K562 (cell line): Measurements from ENCODE around the gene RECQL5. TPM values are rescaled to one million over a fixed set of nuclear protein-coding genes. Genes with fewer than 3 reads are reported as not detected.

Experiments
- ATAC-seq: fragments of 200-7000 bp; cut with Tn5 transposase; 3 replicates; pipeline ENCODE4 v1.9.1; 2020; ENCODE audit warnings: moderate library complexity
- BruUV-seq: library from RNA; stranded (reverse); fragments of 400-500 nt; replicated peaks from 2 replicates; lab custom pipeline; 2021; lab: Mats Ljungman, UMichigan
- CTCF ChIA-PET: fragments of 300-600 bp; formaldehyde crosslinking; extraction: SDS; loops from one replicate; lab custom pipeline; 2021; ENCODE audit warnings: low intra/inter-chr PET ratio; lab: Yijun Ruan, JAX
- POLR2A ChIA-PET: fragments of 300-600, 350-650 bp; sonication (Branson Sonifier 250); formaldehyde crosslinking; extraction: SDS; loops from one replicate; lab custom pipeline; 2021; ENCODE audit warnings: antibody characterized with exemption, inconsistent platforms; lab: Yijun Ruan, JAX
- DNase-seq, 4 experiments: peaks; one replicate each; pipeline versions ENCODE4 v3.0.0 to v3.0.0-alpha.2; 2011 to 2018; ENCODE audit warnings: low spot score in 3 of 4, mixed read lengths in 3 of 4; ENCODE audit errors: extremely low read depth in 1 of 4
- FAIRE-seq: peaks from 2 replicates; lab custom pipeline; 2011; peaks lifted over from hg19 to GRCh38; lab: Jason Lieb, UNC
- H2AFZ ChIP-seq: 2 replicates; pipeline ENCODE4 v1.6.0; 2011; ENCODE audit warnings: low read depth, low read length, control low read depth, inconsistent platforms
- H3K27ac ChIP-seq: fragments of 200-600 bp; 3 replicates; pipeline ENCODE4 v1.8.0; 2011; ENCODE audit warnings: low read depth, mild to moderate bottlenecking, control low read depth, inconsistent platforms, low read length, moderate library complexity, mixed read lengths; ENCODE audit errors: extremely low read depth
- H3K27me3 ChIP-seq, 2 experiments: fragments of 300-600 bp in 1 of 2; 2 replicates in 1 of 2; 3 replicates in 1 of 2; pipeline versions ENCODE4 v1.6.0 to v1.8.0; 2011; ENCODE audit warnings: inconsistent platforms in 2 of 2, low read length in 2 of 2, mild to moderate bottlenecking in 1 of 2, mixed read lengths in 1 of 2, moderate library complexity in 1 of 2; ENCODE audit not compliant: control insufficient read depth in 2 of 2, insufficient read depth in 2 of 2
- H3K36me3 ChIP-seq: fragments of 300-600 bp; 3 replicates; pipeline ENCODE4 v1.8.0; 2011; ENCODE audit warnings: mild to moderate bottlenecking, low read length, inconsistent platforms; ENCODE audit not compliant: control insufficient read depth, insufficient read depth
- H3K4me1 ChIP-seq, 2 experiments: fragments of 200-600 bp in 1 of 2; replicated peaks in 1 of 2; 2 replicates in 1 of 2; 3 replicates in 1 of 2; pipeline versions ENCODE4 v1.5.1 to v1.8.0; 2011; ENCODE audit warnings: inconsistent platforms in 2 of 2, low read length in 2 of 2, mild to moderate bottlenecking in 1 of 2, mixed read lengths in 1 of 2, moderate library complexity in 1 of 2; ENCODE audit not compliant: control insufficient read depth in 2 of 2, insufficient read depth in 2 of 2
- H3K4me2 ChIP-seq: 2 replicates; pipeline ENCODE4 v1.6.1; 2011; ENCODE audit warnings: low read length, control low read depth, inconsistent platforms, mixed read lengths; ENCODE audit not compliant: insufficient read depth
- H3K4me3 ChIP-seq: fragments of 200-600 bp; sonication (generic), shearing (Covaris generic); 2 replicates; pipeline ENCODE4 v1.5.1; 2016; ENCODE audit warnings: control low read depth, inconsistent platforms
- H3K79me2 ChIP-seq: fragments of 200-600 bp; 3 replicates; pipeline ENCODE4 v1.8.0; 2011; ENCODE audit warnings: low read length, inconsistent platforms; ENCODE audit not compliant: control insufficient read depth, insufficient read depth
- H3K9ac ChIP-seq, 2 experiments: 2 replicates each; pipeline versions ENCODE4 v1.6.0 to v1.6.1; 2011; ENCODE audit warnings: low read depth in 2 of 2, low read length in 2 of 2, control low read depth in 1 of 2, inconsistent platforms in 1 of 2, mild to moderate bottlenecking in 1 of 2, mixed read lengths in 1 of 2; ENCODE audit not compliant: insufficient read depth in 1 of 2
- H3K9me1 ChIP-seq: one replicate; pipeline ENCODE4 v1.6.0; 2011; ENCODE audit warnings: inconsistent platforms, mild to moderate bottlenecking, low read length, moderate library complexity; ENCODE audit not compliant: control insufficient read depth, insufficient read depth
- H3K9me3 ChIP-seq: replicated peaks from 2 replicates; pipeline ENCODE4 v1.5.1; 2011; ENCODE audit warnings: low read depth, low read length, inconsistent platforms; ENCODE audit not compliant: control insufficient read depth, insufficient read depth
- H4K20me1 ChIP-seq: replicated peaks from 2 replicates; pipeline ENCODE4 v1.6.1; 2011; ENCODE audit warnings: low read length, inconsistent platforms, mixed read lengths; ENCODE audit not compliant: control insufficient read depth, insufficient read depth
- BRF1 ChIP-seq: IDR thresholded peaks from 3 replicates; pipeline ENCODE4 v1.6.1; 2011; ENCODE audit warnings: borderline replicate concordance, mild to moderate bottlenecking; ENCODE audit not compliant: insufficient read length; ENCODE audit errors: extremely low read depth
- CBX1 ChIP-seq: sonication (generic); IDR thresholded peaks from 2 replicates; pipeline ENCODE4 v1.6.1; 2016; ENCODE audit warnings: antibody characterized with exemption, low read depth, mild to moderate bottlenecking
- E2F4 ChIP-seq: sonication (generic); formaldehyde crosslinking; IDR thresholded peaks from 2 replicates; pipeline ENCODE4 v1.8.0; 2022; ENCODE audit warnings: mild to moderate bottlenecking, low read depth, missing genetic modification reagents
- NKRF ChIP-seq: fragments of 450-650 bp; IDR thresholded peaks from 2 replicates; pipeline ENCODE4 v1.6.1; 2016; ENCODE audit warnings: borderline replicate concordance
- WHSC1 ChIP-seq: IDR thresholded peaks from one replicate; pipeline ENCODE4 v1.6.1; 2012; ENCODE audit warnings: low read length, control low read depth, inconsistent platforms
- ZNF224 ChIP-seq: sonication (generic); formaldehyde crosslinking; IDR thresholded peaks from 2 replicates; pipeline ENCODE4 v1.8.0; 2022; ENCODE audit warnings: mild to moderate bottlenecking, missing genetic modification reagents
- ZNF3 ChIP-seq: fragments of 250-450 bp; sonication (Bioruptor Pico); IDR thresholded peaks from 2 replicates; pipeline ENCODE4 v1.5.0; 2021; ENCODE audit warnings: mild to moderate bottlenecking, moderate library complexity
- ZNF444 ChIP-seq: fragments of 250-450 bp; sonication (Bioruptor Pico); IDR thresholded peaks from 2 replicates; pipeline ENCODE4 v1.4.0; 2020; ENCODE audit warnings: mild to moderate bottlenecking, moderate library complexity
- ZNF707 ChIP-seq: fragments of 250-450 bp; sonication (Bioruptor Pico); conservative IDR thresholded peaks from 2 replicates; pipeline ENCODE4 v1.8.0; 2022; ENCODE audit warnings: inconsistent platforms, mild to moderate bottlenecking, moderate library complexity
- WGBS: fragments of 100-300 bp; shearing (Covaris generic); methylation state at CpG from one replicate; pipeline ENCODE4 v1.1.6; 2016; ENCODE audit warnings: low coverage, mixed read lengths; ENCODE audit not compliant: insufficient coverage; ENCODE audit errors: missing lambda C conversion rate; 5-methylcytosine and 5-hydroxymethylcytosine counted together
- in situ Hi-C: fragments of 300-500 bp; cut with MboI; formaldehyde crosslinking; loops from 4 replicates; pipeline ENCODE4 v1.15.0; 2018; ENCODE audit warnings: inconsistent platforms, mixed read lengths
- intact Hi-C: fragments of 100-400 bp; cut with micrococcal nuclease; formaldehyde crosslinking; loops from 2 replicates; pipeline ENCODE4 v1.14.2; 2022
- polyA plus RNA-seq, 8 experiments: library from polyadenylated mRNA; depleted of rRNA in 4 of 8; stranded (reverse) in 5 of 8; unstranded in 3 of 8; fragments of >200 nt; fragmentation: Nextera tagmentation in 2 of 8; fragmentation: Illumina TruSeq in 1 of 8; extraction: Ambion mirVana in 2 of 8; extraction: Trizol in 1 of 8; gene quantifications; 2 replicates each; pipeline versions ENCODE4 v1.2.1 to v1.2.3, GENCODE V29; 2011 to 2014; ENCODE audit warnings: inconsistent platforms in 1 of 8, missing spikeins in 1 of 8
- total RNA-seq, 7 experiments: library from RNA; depleted of rRNA in 6 of 7; stranded (reverse); fragments of >200 nt in 6 of 7; fragmentation: Illumina TruSeq in 2 of 7; extraction: Trizol in 2 of 7; gene quantifications; 2 replicates each; pipeline versions ENCODE4 v1.2.1 to v1.2.3, GENCODE V29; 2011 to 2021; ENCODE audit warnings: low replicate concordance in 1 of 7
- TF ChIP-seq, protein P1 (sequence below), 2 experiments: fragments of 450-650 bp in 1 of 2; sonication (generic) in 1 of 2; formaldehyde crosslinking in 1 of 2; IDR thresholded peaks; 2 replicates each; pipeline versions ENCODE4 v1.7.1 to v1.9.0; 2016 to 2022; ENCODE audit warnings: inconsistent platforms in 1 of 2, mild to moderate bottlenecking in 1 of 2, missing genetic modification reagents in 1 of 2

RECQL5 gene
- total and polyA plus RNA-seq, 9 of the 15 experiments (the other 6 are each of a cell fraction or from before 2014, with no cell fraction given): 4.1 to 34.8 (median 16.4) TPM

GRCh38 chr17:75638893-75639292, 28.1 kb downstream of the RECQL5 start:
- Histone ChIP-seq H3K27me3 (no peaks in the 10 kb centered on the region), H3K9me3 (no peaks in the 10 kb centered on the region), H3K4me3 (no peak overlapping the region), H3K4me2 (no peak overlapping the region), H3K9me1 (no peaks in the 10 kb centered on the region), H2AFZ (no peak overlapping the region), H3K27ac (no peak overlapping the region), H3K9ac (no peak overlapping the region), H4K20me1 (0 out of 2 replicates have a peak, but pooled peaks cover 13% of the 10 kb centered on the region), H3K79me2 (no peaks in the 10 kb centered on the region), H3K4me1 (peaks cover 19 to 52% of the 10 kb centered on the region in 2 experiments), H3K36me3 (peaks cover 3% of the 10 kb centered on the region; the same call in 1 of the 3 replicates)
- WGBS: 89% methylated on average over 13 of the region's 13 CpGs
- intact Hi-C loops: no loop called here
- in situ Hi-C loops: no loop called here
- DNase-seq (no peak), FAIRE-seq (no peak), ATAC-seq (no peak)
- ChIA-PET CTCF (no interaction called here), POLR2A (interaction anchor here (1.1 to 1.9 kb wide), 2 partner anchors 10 to 15 kb away, joined by 3 to 8 read pairs; no protein-coding TSS in a partner anchor)
- no TSS peak for BruUV-seq
- no peak for TF ChIP-seq CBX1
- no peak for TF ChIP-seq ZNF444 (CRISPR knock-in tag)
- no peak for TF ChIP-seq ZNF707 (CRISPR knock-in tag)
- TF ChIP-seq WHSC1: no peak
- no peak for TF ChIP-seq ZNF3 (CRISPR knock-in tag)
- TF ChIP-seq, protein P1, sequence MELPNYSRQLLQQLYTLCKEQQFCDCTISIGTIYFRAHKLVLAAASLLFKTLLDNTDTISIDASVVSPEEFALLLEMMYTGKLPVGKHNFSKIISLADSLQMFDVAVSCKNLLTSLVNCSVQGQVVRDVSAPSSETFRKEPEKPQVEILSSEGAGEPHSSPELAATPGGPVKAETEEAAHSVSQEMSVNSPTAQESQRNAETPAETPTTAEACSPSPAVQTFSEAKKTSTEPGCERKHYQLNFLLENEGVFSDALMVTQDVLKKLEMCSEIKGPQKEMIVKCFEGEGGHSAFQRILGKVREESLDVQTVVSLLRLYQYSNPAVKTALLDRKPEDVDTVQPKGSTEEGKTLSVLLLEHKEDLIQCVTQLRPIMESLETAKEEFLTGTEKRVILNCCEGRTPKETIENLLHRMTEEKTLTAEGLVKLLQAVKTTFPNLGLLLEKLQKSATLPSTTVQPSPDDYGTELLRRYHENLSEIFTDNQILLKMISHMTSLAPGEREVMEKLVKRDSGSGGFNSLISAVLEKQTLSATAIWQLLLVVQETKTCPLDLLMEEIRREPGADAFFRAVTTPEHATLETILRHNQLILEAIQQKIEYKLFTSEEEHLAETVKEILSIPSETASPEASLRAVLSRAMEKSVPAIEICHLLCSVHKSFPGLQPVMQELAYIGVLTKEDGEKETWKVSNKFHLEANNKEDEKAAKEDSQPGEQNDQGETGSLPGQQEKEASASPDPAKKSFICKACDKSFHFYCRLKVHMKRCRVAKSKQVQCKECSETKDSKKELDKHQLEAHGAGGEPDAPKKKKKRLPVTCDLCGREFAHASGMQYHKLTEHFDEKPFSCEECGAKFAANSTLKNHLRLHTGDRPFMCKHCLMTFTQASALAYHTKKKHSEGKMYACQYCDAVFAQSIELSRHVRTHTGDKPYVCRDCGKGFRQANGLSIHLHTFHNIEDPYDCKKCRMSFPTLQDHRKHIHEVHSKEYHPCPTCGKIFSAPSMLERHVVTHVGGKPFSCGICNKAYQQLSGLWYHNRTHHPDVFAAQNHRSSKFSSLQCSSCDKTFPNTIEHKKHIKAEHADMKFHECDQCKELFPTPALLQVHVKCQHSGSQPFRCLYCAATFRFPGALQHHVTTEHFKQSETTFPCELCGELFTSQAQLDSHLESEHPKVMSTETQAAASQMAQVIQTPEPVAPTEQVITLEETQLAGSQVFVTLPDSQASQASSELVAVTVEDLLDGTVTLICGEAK (IDR thresholded peaks at IDR 0.05): no peak
- TF ChIP-seq, protein P1 (CRISPR knock-in tag; IDR thresholded peaks at IDR 0.05): no peak
- TF ChIP-seq BRF1: no peak
- TF ChIP-seq ZNF224 (CRISPR knock-in tag): no peak
- no peak for TF ChIP-seq NKRF
- no peak for TF ChIP-seq E2F4 (CRISPR knock-in tag)
